ENCODE data around the gene WWTR1.

DNA sequence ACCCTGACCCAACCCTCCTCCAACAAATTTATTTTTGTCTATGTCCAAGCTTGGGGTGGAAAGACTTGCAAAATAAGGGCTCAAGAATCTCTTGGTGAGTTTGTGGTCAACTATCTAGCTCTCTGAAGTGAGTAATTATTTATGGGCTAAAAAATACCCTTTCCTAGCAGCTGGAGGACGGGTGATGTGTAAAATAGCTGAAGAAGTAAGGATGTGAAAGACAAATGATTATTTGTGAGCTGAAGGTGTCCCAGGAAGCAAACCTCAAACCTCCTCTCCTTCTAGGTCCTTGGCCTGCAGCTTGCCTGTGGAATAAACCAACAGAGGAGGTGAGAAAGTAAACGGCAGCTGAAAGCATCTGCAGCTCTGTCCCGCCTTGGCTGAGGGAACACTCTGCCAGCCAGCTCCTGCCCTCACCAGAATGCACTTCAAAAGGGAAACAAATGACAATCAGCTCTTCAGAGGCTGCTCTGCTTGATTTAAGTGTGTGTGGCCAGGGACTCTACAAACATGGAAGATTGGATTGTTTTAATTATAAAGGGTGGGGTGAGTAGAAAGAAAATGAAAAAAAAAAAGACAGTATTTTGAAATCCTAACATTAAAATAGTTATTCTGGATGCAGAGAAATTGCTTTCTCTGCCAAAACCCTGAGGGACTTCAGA, 123.0 kb downstream of the WWTR1 start:
- TF ChIP-seq, protein P1, sequence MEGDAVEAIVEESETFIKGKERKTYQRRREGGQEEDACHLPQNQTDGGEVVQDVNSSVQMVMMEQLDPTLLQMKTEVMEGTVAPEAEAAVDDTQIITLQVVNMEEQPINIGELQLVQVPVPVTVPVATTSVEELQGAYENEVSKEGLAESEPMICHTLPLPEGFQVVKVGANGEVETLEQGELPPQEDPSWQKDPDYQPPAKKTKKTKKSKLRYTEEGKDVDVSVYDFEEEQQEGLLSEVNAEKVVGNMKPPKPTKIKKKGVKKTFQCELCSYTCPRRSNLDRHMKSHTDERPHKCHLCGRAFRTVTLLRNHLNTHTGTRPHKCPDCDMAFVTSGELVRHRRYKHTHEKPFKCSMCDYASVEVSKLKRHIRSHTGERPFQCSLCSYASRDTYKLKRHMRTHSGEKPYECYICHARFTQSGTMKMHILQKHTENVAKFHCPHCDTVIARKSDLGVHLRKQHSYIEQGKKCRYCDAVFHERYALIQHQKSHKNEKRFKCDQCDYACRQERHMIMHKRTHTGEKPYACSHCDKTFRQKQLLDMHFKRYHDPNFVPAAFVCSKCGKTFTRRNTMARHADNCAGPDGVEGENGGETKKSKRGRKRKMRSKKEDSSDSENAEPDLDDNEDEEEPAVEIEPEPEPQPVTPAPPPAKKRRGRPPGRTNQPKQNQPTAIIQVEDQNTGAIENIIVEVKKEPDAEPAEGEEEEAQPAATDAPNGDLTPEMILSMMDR (IDR thresholded peaks at IDR 0.05) = no peak
- no peak for TF ChIP-seq POLR2A (IDR thresholded peaks at IDR 0.05)

Data from testis (tissue), 2 donors.